ENCODE results near the gene PTBP3. TPM values are rescaled to one million over a fixed set of nuclear protein-coding genes. Genes with fewer than 3 reads are reported as not detected.
"Not testable (repeated sequence)": the region's sequence is repeated elsewhere in the genome, so short reads cannot be mapped to it uniquely, and the experiment has no call there.

The PTBP3 gene
- total RNA-seq, 4 donors from 2014 or later = 24.5 to 50.3 (median 39.7) TPM

DNA sequence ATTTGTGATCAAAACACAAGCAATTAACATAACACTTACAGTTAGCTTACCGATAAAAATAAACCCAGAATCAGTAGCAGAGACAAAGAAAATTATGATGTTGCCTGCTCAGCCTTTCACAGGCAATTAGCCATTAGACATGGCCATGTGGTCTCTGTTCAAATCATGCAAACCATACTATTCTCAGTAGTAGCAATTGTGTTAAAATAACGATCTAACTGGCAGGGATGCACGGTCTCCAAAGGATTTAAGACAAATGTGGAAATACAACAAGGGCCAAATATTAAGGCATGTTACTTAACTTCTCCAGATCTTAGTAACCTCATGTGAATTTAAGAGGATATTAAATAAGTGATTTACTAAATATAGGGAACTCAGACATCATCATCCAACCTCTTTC is 59.5 kb downstream of the PTBP3 start:
- TF ChIP-seq, protein P1, sequence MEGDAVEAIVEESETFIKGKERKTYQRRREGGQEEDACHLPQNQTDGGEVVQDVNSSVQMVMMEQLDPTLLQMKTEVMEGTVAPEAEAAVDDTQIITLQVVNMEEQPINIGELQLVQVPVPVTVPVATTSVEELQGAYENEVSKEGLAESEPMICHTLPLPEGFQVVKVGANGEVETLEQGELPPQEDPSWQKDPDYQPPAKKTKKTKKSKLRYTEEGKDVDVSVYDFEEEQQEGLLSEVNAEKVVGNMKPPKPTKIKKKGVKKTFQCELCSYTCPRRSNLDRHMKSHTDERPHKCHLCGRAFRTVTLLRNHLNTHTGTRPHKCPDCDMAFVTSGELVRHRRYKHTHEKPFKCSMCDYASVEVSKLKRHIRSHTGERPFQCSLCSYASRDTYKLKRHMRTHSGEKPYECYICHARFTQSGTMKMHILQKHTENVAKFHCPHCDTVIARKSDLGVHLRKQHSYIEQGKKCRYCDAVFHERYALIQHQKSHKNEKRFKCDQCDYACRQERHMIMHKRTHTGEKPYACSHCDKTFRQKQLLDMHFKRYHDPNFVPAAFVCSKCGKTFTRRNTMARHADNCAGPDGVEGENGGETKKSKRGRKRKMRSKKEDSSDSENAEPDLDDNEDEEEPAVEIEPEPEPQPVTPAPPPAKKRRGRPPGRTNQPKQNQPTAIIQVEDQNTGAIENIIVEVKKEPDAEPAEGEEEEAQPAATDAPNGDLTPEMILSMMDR (IDR thresholded peaks at IDR 0.05) = no peak
- no peak for DNase-seq (ENCODE audit: low spot score)
- no peak for ATAC-seq (ENCODE audit: low FRiP score)

DNA sequence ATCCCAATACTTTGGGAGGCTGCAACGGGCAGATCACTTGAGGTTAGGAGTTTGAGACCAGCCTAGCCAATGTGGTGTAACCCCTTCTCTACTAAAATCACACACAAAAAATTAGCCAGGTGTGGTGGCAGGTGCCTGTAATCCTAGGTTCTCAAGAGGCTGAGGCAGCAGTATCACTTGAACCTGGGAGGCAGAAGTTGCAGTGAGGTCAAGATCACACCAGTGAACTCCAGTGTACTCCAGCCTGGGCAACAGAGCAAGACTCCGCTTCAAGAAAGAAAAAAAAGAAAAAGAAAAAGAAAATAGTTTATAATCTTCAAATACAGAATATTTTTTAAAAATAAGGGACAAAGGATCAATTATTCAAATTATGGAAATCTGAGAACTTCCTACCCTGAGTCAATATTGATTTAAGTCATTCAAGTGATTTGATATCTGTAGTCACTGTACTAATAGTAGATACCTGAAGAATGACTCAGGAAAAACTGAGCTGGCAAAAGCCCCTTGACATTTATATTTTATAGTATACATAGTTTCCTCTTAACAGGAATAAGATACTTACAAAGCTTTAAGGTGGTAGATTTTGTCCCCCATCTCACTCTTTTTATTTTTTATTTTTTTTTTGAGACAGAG is 61.8 kb downstream of the PTBP3 start:
- TF ChIP-seq, protein P1 (IDR thresholded peaks at IDR 0.05) = no peak
- ATAC-seq (ENCODE audit: low FRiP score) (no peak), DNase-seq (ENCODE audit: low spot score) (no peak)

DNA sequence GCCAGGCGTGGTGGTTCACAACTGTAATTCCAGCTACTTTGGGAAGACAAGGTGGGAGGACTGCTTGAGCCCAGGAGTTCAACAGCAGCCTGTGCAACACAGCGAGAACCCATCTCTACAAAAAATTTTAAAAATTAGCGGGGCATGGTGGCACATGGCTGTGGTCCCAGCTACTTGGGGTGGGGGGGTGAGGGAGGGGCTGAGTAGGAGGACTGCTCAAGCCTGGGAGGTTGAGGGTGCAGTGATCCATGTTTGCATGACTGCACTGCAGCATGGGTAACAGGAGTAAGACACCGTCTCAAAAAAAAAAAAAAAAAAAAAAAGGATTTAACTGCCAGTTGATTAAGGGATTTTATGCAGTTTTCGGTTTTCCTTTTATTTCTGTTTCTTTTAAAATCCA is 65.0 kb downstream of the PTBP3 start:
- DNase-seq (ENCODE audit: low spot score) = no peak
- no peak for ATAC-seq (ENCODE audit: low FRiP score)
- TF ChIP-seq, protein P1 (IDR thresholded peaks at IDR 0.05) = no peak

DNA sequence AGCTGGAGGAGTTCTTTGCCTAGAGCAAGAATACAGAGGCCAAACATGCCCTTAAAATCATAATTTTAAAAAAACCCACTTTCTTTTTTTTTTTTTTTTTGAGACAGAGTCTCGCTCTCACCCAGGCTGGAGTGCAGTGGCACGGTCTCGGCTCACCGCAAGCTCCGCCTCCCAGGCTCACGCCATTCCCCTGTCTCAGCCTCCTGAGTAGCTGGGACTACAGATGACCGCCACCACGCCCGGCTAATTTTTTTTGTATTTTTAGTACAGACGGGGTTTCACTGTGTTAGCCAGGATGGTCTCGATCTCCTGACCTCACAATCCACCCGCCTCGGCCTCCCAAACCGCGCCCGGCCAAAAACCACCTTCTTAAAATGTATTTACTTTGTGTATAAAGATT is 66.3 kb downstream of the PTBP3 start:
- ATAC-seq (ENCODE audit: low FRiP score); DNase-seq (ENCODE audit: low spot score): not testable (repeated sequence)

DNA sequence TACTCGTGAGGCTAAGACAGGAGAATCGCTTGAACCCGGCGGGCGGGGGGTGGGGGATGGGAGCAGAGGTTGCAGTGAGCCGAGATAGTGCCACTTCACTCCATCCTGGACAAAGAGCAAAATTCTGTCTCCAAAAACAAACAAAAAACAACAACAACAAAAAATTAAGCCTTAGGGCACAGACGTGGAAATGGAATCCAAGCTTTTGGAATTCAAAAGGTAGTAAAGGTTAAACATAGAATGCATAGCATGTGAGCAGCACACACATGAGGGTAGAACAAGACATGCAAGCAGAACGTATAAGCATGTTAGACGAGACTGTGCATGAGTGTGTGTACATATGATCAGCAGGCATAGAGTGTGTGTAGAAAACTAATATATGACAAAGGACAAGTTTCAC is 68.0 kb downstream of the PTBP3 start:
- ATAC-seq (ENCODE audit: low FRiP score) (no peak), DNase-seq (ENCODE audit: low spot score) (no peak)
- TF ChIP-seq, protein P1 (IDR thresholded peaks at IDR 0.05) = no peak

DNA sequence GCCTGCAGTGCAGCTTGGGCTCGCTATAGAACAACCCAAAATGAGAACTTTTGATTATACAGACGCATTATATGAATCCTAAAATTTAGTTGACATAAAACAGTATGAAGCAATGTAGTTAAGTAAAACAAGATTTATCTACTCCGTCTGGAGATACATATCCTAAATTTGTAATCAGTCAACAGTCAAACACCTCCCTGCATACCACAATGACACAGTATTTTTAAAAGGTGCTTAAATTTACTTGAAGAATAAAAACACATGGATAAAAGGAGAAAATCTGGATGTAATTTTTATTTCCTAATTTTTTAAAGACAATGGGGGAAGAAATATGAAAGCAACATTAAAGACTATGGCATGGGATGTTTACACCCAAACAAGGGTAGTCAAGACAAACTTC is 70.8 kb downstream of the PTBP3 start:
- ATAC-seq (ENCODE audit: low FRiP score) = no peak
- TF ChIP-seq, protein P1 (IDR thresholded peaks at IDR 0.05) = no peak
- no peak for DNase-seq (ENCODE audit: low spot score)

DNA sequence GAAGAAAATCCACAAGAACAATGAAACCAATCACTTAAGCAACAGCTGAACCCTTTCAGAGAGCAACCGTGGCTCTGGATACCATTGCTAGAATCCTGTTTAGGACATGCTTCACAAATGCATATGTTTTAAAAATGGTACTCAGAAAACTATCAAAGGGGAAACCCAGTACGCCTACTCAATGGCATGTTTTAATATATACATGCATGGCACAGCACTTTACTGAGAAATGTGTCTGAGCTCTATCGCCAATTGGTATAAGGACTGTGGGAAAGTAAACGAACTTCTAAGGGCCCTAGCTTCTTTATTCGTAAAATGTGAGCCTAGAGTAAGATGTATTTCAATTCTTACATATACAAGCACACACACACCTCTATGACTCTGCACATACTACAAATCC is 72.3 kb downstream of the PTBP3 start:
- TF ChIP-seq, protein P1 (IDR thresholded peaks at IDR 0.05) = no peak
- ATAC-seq (ENCODE audit: low FRiP score) (no peak), DNase-seq (ENCODE audit: low spot score) (no peak)

Data from omental fat pad (tissue), 4 donors.